ENCODE data around the gene ARMC5. TPM values are rescaled to one million over a fixed set of nuclear protein-coding genes. Genes with fewer than 3 reads are reported as not detected.

The ARMC5 gene
- total RNA-seq, 1 experiment from 2014 or later = 11.8 TPM

DNA sequence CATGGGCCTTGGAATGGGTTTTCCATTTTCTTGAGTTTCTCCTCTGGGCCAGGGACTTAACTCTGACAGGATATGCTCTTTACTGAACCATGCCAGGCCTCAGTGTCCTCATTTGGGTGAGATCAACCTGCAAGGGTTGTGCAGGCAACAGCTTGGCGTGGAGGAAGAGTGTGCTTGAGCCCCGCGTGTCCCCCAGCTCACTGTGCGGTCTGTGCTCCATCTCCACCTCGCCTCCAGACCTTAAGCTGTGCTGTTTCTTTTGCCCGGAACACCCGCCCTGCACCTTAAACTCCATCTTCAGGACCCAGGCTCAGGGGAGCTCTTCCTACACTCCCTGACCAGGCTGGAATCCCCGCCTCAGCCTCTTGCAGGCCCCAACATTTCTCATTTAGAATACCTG, 39.2 kb downstream of the ARMC5 start:
- POLR2A ChIA-PET = no interaction called here
- TF ChIP-seq, protein P1, sequence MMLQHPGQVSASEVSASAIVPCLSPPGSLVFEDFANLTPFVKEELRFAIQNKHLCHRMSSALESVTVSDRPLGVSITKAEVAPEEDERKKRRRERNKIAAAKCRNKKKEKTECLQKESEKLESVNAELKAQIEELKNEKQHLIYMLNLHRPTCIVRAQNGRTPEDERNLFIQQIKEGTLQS (IDR thresholded peaks at IDR 0.05) = no peak
- TF ChIP-seq EZH2phosphoT487 (IDR thresholded peaks at IDR 0.05; ENCODE audit: borderline replicate concordance) (no peak), CEBPB (IDR thresholded peaks at IDR 0.05; ENCODE audit: low read depth) (no peak), POLR2A (IDR thresholded peaks at IDR 0.05; ENCODE audit: borderline replicate concordance, extremely low read depth, insufficient read depth, insufficient read length) (no peak), FOSL1 (IDR thresholded peaks at IDR 0.05; ENCODE audit: low read depth) (no peak), EZH2 (IDR thresholded peaks at IDR 0.05) (no peak), SIN3A (IDR thresholded peaks at IDR 0.05; ENCODE audit: low read depth) (no peak), CBX3 (IDR thresholded peaks at IDR 0.05; ENCODE audit: low read depth) (no peak), ZFX (IDR thresholded peaks at IDR 0.05) (no peak), EGR1 (IDR thresholded peaks at IDR 0.05; ENCODE audit: low read depth) (no peak), TCF7L2 (IDR thresholded peaks at IDR 0.05; ENCODE audit: borderline replicate concordance, extremely low read depth, insufficient read depth, insufficient read length) (no peak), SP1 (IDR thresholded peaks at IDR 0.05; ENCODE audit: low read depth) (no peak), POLR2AphosphoS5 (IDR thresholded peaks at IDR 0.05; ENCODE audit: low read depth, low read length) (no peak), ZNF274 (IDR thresholded peaks at IDR 0.05; ENCODE audit: low read depth, low read length) (no peak), ELF1 (IDR thresholded peaks at IDR 0.05; ENCODE audit: borderline replicate concordance, low read depth) (no peak), SRF (IDR thresholded peaks at IDR 0.05; ENCODE audit: low read depth) (no peak)
- TF ChIP-seq, protein P2, sequence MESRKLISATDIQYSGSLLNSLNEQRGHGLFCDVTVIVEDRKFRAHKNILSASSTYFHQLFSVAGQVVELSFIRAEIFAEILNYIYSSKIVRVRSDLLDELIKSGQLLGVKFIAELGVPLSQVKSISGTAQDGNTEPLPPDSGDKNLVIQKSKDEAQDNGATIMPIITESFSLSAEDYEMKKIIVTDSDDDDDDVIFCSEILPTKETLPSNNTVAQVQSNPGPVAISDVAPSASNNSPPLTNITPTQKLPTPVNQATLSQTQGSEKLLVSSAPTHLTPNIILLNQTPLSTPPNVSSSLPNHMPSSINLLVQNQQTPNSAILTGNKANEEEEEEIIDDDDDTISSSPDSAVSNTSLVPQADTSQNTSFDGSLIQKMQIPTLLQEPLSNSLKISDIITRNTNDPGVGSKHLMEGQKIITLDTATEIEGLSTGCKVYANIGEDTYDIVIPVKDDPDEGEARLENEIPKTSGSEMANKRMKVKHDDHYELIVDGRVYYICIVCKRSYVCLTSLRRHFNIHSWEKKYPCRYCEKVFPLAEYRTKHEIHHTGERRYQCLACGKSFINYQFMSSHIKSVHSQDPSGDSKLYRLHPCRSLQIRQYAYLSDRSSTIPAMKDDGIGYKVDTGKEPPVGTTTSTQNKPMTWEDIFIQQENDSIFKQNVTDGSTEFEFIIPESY (IDR thresholded peaks at IDR 0.05; ENCODE audit: extremely low read depth, insufficient replicate concordance, low read length) = no peak
- TF ChIP-seq, protein P3, sequence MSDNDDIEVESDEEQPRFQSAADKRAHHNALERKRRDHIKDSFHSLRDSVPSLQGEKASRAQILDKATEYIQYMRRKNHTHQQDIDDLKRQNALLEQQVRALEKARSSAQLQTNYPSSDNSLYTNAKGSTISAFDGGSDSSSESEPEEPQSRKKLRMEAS (IDR thresholded peaks at IDR 0.05) = no peak
- TF ChIP-seq, protein P4, sequence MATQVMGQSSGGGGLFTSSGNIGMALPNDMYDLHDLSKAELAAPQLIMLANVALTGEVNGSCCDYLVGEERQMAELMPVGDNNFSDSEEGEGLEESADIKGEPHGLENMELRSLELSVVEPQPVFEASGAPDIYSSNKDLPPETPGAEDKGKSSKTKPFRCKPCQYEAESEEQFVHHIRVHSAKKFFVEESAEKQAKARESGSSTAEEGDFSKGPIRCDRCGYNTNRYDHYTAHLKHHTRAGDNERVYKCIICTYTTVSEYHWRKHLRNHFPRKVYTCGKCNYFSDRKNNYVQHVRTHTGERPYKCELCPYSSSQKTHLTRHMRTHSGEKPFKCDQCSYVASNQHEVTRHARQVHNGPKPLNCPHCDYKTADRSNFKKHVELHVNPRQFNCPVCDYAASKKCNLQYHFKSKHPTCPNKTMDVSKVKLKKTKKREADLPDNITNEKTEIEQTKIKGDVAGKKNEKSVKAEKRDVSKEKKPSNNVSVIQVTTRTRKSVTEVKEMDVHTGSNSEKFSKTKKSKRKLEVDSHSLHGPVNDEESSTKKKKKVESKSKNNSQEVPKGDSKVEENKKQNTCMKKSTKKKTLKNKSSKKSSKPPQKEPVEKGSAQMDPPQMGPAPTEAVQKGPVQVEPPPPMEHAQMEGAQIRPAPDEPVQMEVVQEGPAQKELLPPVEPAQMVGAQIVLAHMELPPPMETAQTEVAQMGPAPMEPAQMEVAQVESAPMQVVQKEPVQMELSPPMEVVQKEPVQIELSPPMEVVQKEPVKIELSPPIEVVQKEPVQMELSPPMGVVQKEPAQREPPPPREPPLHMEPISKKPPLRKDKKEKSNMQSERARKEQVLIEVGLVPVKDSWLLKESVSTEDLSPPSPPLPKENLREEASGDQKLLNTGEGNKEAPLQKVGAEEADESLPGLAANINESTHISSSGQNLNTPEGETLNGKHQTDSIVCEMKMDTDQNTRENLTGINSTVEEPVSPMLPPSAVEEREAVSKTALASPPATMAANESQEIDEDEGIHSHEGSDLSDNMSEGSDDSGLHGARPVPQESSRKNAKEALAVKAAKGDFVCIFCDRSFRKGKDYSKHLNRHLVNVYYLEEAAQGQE (IDR thresholded peaks at IDR 0.05; ENCODE audit: low read depth) = no peak
- TF ChIP-seq, protein P5, sequence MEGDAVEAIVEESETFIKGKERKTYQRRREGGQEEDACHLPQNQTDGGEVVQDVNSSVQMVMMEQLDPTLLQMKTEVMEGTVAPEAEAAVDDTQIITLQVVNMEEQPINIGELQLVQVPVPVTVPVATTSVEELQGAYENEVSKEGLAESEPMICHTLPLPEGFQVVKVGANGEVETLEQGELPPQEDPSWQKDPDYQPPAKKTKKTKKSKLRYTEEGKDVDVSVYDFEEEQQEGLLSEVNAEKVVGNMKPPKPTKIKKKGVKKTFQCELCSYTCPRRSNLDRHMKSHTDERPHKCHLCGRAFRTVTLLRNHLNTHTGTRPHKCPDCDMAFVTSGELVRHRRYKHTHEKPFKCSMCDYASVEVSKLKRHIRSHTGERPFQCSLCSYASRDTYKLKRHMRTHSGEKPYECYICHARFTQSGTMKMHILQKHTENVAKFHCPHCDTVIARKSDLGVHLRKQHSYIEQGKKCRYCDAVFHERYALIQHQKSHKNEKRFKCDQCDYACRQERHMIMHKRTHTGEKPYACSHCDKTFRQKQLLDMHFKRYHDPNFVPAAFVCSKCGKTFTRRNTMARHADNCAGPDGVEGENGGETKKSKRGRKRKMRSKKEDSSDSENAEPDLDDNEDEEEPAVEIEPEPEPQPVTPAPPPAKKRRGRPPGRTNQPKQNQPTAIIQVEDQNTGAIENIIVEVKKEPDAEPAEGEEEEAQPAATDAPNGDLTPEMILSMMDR (IDR thresholded peaks at IDR 0.05 in 2 of 3, conservative IDR thresholded peaks at IDR 0.05 in 1 of 3; ENCODE audit: borderline replicate concordance in 1 of 3, insufficient read depth in 1 of 3, low read depth in 2 of 3, low read length in 2 of 3) = no peak
- Histone ChIP-seq H4K20me1 (ENCODE audit: insufficient read depth) (no peaks in the 10 kb centered on the region), H3K9me3 (ENCODE audit: control insufficient read depth in 1 of 2, insufficient read depth in 1 of 2, low read depth in 1 of 2, low read length in 2 of 2) (no peaks in the 10 kb centered on the region), H3K36me3 (ENCODE audit: control insufficient read depth in 1 of 2, insufficient read depth in 2 of 2, low read length in 2 of 2) (peaks cover 5% of the 10 kb centered on the region in 2 experiments; a peak in 3 of 4 replicates), H3K9ac (ENCODE audit: low read length) (no peak overlapping the region), H3K4me2 (ENCODE audit: low read length) (no peak overlapping the region), H3K9me2 (ENCODE audit: insufficient read depth) (no peaks in the 10 kb centered on the region), H3K27me3 (ENCODE audit: insufficient read depth, low read length) (no peaks in the 10 kb centered on the region), H3K27ac (ENCODE audit: low read depth, low read length) (no peak overlapping the region), H3K4me1 (ENCODE audit: control insufficient read depth in 1 of 2, insufficient read depth in 2 of 2, low read length in 2 of 2) (no peaks in the 10 kb centered on the region), H3K4me3 (replicated peaks in 1 of 2; ENCODE audit: low read depth in 1 of 2, low read length in 2 of 2) (no peak overlapping the region), H2AFZ (ENCODE audit: low read depth, low read length, poor library complexity, severe bottlenecking) (no peak overlapping the region), H3K79me2 (ENCODE audit: insufficient read depth, low read length) (no peaks in the 10 kb centered on the region)
- CTCF ChIA-PET = interaction anchor here (0.8 kb wide), 1 partner anchor 25 kb away, joined by 3 read pairs; no protein-coding TSS in a partner anchor
- intact Hi-C loops (cut with micrococcal nuclease) = no loop called here
- ATAC-seq (no peak), DNase-seq (ENCODE audit: low read depth, low spot score) (no peak)
- RAD21 ChIA-PET (ENCODE audit: low non-redundant PET in 1 of 2, low total read pairs in 2 of 2, uncharacterized antibody in 2 of 2, unreplicated experiment in 2 of 2) = no interaction called here
- BruUV-seq (replicated peaks) = no TSS peak

Measured in HCT116 (cell line).